ENCODE results near the gene DTX2.
A peak's percentile ranks its signal among the peaks of the same experiment; 100 is the strongest.
"Not testable (repeated sequence)": the region's sequence is repeated elsewhere in the genome, so short reads cannot be mapped to it uniquely, and the experiment has no call there.

Gene DTX2
- 9.8 to 54.8 (median 23.0) reads per million in 18 experiments for total RNA-seq

DNA sequence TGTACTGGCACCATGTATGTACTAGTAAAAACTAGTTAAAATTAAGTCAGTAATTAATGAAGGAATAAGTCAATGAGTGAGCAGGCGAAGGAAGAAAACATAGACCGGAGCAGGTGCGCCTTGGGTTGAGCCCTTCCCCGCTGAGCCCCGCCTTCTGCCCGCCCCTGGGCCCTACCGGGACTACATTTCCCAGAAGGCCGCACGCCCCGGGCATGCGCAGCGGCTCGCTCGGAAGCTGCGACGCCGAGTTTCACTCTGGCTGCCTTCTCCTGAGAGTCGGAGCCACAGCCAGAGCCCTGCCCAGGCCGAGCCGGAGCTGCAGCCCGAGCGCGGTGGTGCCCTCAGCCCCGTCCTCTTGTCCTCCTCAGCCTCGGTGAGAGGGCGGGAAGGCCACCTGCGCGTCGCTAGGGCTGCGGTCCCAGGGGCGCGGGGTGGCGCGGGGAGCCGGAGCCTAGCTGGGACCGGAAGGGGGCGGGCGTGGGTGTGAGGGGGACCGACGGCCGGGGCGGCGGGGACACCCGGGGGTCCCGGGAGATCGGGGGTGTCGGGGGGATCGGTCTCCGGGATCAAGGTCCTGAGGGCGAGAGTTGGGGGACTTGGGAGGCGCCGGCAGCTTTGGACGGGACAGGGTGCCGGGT is at the start of gene DTX2:
Gene DTX2, plus strand, starts transcription at position 246 of the 638 bp plus-strand sequence. CDS start 18,801 bp downstream, outside the sequence.
- not testable (repeated sequence) for DNase-seq

DNA sequence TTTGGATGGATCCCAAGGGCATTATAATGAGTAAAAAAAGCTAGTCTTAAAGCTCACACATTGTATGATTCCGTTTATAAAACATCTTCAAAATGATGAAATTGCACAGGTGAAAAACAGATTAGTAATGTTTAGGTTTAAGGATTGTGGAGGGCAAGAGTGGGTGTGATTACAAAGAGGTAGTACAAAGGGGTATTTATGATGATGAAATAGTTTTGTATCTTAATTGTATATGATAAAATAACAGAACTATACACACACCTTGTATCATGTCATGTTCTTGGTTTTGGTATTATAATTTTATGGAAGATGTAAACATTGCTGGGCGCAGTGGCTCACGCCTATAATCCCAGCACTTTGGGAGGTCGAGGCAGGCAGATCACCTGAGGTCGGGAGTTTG is 49.3 kb upstream of the DTX2 start:
- DNase-seq = no peak

DNA sequence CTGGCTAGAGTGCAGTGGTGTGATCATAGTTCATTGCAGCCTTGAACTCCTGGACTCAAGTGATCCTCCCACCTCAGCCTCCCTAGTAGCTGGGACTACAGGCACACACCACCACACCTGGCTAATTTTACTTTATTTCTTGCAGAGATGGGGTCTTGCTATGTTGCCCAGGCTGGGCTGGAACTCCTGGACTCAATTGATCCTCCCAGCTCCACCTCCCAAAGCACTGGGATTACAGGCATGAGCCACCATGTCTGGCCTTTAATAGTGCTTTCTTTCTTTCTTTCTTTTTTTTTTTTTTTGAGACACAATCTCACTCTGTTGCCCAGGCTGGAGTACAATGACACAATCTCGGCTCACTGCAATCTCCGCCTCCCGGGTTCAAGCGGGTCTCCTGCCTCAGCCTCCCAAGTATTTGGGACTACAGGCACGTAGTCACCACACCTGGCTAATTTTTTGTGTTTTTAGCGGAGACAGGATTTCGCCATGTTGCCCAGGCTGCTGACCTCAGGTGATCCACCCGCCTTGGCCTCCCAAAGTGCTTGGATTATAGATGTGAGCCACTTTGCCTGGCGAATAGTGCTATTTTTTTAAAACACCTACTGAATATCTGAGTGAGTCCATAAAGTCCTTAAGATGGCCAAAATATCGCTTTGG is 43.7 kb upstream of the DTX2 start:
- DNase-seq = not testable (repeated sequence)

DNA sequence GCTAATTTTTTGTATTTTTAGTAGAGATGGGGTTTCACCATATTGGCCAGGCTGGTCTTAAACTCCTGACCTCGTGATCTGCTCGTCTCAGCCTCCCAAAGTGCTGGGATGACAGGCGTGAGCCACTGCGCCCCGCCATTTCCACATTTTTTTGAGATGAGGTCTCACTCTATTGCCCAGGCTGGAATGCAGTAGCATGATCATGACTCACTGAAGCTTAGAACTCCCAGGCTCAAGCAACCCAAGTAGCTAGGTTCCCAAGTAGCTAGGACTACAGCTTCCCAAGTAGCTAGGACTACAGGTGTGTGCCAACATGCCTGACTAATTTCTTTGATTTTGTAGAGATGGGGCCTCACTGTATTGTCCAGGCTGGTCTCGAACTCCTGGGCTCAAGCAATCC is 40.4 kb upstream of the DTX2 start:
- DNase-seq = peak; percentile 41 to 82

DNA sequence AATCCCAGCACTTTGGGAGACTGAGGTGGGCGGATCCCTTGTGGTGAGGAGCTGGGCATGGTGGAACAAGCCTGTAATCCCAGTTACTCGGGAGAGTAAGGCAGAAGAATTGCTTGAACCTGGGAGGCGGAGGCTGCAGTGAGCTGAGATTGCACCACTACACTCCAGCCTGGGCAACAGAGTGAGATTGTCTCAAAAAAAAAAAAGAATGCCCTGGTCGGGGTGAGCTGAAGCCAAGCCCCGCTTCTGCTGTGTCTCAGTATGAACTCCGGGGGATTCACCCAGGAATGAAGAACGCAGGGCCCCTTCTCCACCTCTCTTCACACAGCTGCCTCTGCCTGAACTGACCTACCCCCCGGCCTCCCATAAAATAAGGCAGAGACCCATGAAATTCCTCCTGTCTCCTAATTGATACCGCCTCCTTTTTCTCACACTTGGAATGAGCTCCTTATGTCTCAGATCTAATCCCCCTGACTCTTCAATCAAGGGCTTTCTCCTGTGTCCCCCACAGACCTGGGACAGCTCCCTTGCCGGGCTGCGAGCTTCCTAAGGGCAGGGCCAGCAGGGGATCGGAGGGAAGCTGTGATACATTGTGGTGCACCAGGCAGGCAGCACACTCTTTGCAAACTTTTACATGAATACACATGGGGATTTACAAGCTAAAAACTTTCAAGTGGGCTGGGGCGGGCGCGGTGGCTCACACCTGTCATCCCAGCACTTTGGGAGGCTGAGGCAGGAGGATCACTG is 37.7 kb upstream of the DTX2 start:
- no peak for DNase-seq

DNA sequence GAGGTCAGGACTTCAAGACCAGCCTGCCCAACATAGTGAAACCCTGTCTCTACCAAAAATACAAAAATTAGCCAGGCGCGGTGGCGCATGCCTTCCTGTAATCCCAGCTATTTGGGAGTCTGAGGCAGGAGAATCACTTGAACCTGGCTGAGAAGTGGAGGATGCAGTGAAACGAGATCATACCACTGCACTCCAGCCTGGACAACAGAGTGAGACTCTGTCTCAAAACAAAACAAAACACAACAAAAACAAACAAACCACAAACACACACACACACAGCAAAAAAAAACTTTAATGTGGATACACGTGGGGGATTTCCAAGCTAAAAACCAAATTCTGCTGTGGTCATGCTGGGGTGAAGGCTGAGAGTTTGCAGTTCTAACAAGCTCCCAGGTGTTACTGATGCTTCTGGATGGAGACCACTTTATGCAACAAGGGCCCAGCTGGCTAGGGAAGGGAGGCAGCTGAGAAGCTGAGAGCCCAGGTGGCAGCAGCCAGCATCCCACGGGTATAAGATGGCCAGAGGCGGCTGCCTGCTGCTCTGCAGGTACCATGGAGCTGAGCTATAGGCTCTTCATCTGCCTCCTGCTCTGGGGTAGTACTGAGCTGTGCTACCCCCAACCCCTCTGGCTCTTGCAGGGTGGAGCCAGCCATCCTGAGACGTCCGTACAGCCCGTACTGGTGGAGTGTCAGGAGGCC is 36.9 kb upstream of the DTX2 start, which contains the start of gene ZP3:
Gene ZP3, plus strand, starts transcription at position 538 of the 699 bp plus-strand sequence. Its CDS starts 15 bp downstream, at position 553.
- DNase-seq = no peak

DNA sequence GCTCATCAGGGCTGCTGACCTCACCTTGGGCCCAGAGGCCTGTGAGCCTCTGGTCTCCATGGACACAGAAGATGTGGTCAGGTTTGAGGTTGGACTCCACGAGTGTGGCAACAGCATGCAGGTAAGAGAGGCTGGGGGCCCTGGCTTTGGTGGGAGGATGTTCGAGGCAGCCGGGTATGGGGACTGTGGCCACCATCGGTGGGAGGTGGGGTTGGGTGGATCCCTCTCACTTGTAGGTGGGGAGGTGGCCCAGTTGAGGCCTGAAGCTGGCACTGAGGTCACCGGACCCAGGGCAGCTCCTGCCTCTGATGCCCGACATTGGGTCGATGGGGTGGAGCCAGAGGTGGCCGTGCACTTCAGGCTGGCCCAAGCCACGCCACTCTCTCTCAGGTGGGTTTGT is 36.4 kb upstream of the DTX2 start:
- no peak for DNase-seq

DNA sequence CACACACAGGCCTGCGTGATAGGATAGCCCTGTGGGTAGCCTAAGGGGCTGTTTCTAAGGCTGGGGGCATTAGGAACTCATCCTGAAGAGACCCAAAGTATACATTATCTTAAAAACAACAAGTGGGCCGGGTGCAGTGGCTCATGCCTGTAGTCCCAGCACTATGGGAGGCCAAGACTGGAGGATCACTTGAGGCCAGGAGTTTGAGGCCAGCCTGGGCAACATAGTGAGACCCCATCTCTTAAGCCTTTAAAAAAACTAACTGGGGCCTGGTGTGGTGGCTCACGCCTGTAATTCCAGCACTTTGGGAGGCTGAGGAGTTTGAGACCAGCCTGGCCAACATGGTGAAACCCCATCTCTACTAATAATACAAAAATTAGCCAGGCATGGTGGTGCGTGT is 36.0 kb upstream of the DTX2 start:
- DNase-seq = not testable (repeated sequence)

DNA sequence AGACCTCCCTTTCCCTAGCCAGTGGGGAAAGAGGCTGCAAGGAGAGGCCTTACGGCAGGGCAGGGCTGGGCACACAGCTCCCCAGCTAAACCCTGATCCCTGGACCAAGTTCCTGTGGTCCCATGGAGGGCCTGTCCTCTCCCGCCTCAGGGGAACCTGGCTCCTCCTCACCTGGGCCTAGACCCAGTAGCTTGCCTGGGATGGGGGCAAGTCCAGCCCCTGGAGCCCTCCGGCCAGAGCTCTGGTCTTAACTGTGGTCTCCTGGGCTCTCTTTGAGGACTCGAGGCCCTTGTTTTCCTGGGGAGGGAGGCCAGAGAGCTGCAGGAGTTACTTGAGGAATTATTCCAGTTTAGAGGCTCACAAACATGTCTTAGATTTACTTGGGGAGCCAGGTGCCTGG is 35.3 kb upstream of the DTX2 start:
- DNase-seq = no peak

DNA sequence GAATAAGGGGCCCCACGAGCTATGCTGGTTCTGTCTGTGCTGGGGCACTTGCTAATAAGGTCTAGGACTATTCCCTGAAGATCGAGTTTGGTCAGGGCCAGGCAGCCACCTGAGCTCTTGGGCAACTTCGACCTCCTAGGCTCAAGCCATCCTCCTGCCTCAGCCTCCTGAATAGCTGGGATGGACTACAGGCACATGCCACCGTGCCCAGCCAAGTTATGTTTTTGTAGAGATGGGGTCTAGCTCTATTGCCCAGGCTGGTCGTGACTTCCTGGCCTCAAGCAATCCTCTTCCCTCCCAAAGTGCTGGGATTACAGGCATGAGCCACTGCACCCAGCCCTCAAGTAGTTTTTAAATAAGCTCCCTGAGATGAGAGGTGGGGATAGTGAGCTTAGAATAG is 33.9 kb upstream of the DTX2 start:
- DNase-seq = no peak

DNA sequence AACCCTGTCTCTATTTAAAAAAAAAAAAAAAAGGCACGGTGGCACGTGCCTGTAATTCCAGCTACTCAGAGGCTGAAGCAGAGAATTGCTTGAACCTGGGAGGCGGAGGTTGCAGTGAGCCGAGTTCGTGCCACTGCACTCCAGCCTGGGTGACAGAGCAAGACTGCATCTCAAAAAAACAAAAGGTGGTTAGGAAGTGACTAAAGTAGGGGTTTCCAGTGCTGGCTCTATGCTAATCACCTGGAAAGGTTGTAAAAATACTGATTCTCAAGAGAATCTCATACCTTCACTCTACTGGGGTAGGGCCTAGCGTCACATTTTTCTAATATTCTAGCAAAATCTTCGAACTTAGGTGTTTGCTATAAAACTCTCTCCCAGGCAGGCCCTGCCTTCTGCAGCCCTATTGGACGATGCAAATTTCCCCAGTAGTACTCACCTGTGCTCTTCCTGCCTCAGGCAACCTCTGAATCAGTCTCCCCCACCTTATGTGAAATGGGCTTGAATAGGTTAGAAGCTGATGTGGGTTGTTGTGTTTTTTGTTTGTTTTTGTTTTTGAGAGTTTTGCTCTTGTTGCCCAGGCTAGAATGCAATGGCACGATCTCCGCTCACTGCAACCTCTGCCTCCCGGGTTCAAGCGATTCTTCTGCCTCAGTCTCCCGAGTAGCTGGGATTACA is 33.2 kb upstream of the DTX2 start:
- DNase-seq = no peak

DNA sequence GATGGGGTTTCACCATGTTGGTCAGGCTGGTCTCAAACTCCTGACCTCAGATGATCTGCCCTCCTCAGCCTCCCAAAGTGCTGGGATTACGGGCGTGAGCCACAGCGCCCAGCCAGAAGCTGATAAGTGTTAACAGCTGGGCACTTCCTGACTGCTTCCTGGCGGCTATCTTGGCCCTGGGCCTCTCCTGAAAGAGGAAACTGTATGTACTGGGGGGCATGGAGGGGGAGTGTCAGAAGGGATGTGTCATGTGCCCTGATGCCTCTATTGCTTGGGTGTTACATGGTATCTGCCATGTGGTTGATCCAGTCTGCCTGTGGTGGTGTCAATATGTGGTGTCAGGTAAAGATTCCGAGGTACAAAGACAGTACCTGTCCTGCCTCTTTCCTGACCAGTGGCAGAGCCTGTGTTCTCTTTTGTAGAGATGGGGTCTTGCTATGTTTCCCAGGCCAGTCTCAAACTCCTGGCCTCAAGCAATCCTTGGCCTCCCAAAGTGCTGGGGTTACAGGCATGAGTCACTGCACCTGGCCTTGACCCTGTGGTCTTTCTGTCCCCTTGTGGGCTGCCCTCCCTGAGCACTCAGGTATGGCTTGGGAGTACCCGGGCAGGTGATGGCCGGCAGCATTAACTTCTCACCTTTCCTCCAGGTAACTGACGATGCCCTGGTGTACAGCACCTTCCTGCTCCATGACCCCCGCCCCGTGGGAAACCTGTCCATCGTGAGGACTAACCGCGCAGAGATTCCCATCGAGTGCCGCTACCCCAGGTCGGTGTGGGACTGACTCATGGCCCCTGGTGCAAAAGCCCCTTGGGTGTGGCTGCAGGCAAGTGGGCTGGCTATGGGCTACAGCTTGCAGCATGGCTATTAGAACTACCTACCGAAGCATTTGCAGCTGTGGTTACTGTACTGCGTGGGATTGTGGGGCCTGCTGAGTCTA is 32.4 kb upstream of the DTX2 start:
- DNase-seq = peak; percentile 33 to 52

DNA sequence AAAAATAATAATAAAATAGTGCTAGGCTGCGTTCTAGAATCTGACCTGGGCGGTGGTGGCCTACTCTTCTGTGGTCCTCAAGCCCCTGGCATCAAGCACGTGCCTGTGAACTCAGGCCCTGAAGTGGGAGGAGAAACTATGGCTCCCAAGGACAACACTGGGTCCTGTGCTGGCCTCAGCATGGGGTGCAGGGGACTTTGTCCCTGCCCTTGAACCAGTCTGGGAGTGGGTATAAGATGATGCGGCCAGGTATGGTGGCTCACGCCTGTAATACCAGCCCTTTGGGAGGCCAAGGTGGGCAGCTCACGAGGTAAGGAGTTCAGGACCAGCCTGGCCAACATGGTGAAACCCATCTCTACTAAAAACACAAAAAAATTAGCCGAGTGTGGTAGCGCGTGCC is 31.3 kb upstream of the DTX2 start:
- DNase-seq = no peak

DNA sequence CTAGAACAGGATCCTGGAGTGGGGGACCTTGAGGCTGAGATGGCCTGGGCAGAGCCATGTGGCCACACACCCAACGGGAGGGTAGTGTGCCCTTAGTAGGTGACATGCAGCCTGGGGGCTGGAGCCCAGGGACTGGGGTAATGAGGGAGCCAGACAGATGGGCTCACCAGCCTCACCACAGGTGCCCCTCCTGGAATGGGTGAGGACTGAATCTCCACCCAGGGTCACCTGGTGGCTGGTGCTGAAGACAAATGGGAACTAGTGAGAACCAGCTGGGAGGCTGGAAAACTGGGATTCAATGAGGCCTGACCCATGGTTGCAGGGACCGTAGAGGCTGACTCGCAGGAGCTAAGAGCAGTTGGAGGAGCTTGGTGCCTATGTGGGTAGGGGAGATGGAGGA is 30.7 kb upstream of the DTX2 start:
- no peak for DNase-seq

DNA sequence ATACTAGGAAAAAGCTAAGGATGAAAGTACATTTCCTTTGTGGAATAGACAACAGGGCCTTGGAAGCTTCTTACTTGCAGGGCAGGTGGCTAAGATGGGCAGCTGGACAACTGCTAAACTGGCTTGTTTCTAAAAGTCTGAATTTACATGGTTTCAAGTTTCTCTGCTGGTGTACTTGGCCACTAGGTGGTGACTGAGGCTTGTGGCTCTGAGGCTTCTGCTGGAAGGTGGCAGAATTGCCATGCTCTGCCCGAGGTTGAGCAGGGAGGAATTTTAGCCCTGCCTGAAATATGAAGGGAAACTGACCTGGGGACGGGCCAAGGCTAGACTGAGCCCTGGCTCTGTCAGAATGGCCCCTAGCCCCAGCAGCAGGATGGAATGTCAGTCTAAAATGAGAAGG is 23.6 kb upstream of the DTX2 start:
- DNase-seq = peak; percentile 83 to 89

DNA sequence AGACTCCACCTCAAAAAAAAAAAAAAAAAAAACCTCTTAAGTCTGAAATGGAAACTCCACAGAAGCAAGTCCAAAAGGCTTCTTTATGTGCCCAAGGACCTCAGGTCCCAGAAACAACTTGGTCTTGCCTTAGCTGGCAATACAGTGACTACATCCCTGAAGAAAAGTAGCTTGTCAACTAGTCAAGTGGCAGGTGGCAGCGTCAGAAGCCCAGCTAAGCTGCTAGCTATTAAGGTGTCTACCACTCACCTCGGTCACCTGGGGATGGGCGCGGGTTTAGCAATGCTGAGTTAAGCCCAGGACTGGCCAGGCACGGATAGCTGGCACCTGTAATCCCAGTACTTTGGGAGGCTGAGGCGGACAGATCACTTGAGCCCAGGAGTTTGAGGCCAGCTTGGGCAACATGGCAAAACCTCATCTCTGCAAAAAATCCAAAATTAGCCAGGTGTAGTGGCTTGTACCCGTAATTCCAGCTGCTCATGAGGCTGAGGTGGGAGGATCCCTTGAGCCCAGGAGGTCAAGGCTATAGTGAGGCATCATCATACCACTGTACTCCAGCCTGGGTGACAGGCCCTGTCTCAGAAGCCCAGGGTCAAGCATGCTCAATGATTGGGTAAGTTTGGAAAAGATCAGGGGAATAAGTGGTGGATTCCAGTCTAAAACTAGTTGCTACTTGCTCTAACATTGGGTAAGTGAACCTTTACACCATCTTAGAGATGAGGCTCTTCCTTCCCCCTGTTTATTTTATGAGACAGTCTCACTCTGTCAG is 22.2 kb upstream of the DTX2 start:
- not testable (repeated sequence) for DNase-seq

DNA sequence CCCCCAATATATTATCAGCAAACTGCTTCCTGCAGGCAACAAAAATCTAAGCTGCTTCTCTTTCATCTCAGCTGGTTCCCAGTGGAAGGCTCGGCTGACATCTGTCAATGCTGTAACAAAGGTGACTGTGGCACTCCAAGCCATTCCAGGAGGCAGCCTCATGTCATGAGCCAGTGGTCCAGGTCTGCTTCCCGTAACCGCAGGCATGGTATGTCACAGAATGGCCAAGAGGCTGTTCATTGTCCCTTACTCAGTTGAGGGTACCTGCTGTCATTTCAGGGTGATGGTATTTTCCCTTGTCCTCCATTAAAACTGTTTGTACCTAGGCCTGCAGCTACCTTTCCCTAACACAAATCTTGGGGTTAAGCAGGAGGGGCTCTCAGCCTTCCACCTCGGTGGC is 21.1 kb upstream of the DTX2 start:
- DNase-seq = not testable (repeated sequence)

DNA sequence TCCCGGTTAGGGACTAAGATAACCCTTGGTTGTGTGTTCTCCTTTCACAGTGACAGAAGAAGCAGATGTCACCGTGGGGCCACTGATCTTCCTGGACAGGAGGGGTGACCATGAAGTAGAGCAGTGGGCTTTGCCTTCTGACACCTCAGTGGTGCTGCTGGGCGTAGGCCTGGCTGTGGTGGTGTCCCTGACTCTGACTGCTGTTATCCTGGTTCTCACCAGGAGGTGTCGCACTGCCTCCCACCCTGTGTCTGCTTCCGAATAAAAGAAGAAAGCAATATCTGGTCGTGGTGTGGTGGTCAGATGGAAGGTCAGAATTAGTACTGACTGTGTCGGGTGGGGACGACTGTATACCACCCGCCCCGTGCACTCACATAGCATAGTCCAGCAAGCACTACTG is 19.7 kb upstream of the DTX2 start:
- DNase-seq = not testable (repeated sequence)

DNA sequence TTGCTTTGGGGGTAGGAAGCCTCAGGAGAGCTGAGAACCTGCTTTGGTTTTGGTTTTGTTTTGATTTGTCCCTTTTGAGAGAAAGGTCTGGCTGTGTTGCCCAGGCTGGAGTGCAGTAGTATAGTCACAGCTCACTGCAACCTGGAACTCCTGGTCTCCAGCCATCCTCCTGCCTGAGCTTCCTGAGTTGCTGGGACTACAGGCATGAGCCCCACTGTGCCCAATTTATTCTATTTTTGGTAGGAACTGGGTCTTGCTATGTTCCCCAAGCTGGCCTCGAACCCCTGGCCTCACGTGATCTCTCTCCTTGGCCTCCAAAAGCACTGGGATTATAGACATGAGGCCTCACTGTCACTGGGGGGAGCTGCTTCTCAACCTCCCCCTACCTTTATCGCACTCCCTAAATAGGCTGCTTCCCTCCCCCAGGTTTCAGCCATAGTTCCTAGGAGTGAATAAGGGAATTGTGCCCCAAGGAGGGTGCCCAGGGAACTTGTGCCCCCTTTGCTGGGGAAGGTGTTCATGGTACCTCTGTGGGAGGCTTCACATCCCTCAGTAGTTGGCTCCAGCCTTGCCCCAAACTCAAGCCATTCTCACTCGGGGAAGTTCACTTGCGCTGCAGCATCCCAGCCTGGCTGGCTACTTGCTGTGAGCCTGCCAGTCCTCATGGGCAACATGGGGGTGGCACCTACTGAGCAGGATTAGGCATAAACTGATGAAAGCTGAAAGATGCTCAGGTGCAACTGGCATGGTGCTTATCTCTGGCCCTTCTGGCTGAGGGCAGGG is 18.7 kb upstream of the DTX2 start:
- DNase-seq = not testable (repeated sequence)

DNA sequence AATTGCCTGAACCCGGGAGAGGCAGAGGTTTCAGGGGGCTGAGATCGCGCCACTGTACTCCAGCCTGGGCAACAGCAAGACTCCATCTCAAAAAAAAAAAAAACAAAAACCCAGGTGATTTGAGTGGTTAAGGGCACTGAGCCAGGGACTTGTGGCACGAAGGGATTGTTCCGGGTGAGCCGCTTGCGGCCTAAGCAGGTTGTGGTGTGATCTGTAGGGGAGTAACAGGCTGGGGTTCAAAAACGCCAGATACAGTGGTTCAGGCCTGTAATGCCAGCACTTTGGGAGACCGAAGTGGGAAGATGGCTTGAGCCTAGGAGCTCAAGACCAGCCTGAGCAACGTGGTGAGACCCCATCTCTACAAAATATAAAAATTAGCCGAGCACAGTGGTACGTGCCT is 17.7 kb upstream of the DTX2 start:
- not testable (repeated sequence) for DNase-seq
